ENCODE data around the gene UBE2R2.

UBE2R2 gene

GRCh38 chr9:33817327-33818166 lies 587 bp downstream of the UBE2R2 start:
- peak overlapping the region; percentile 89 for H3K4me3 ChIP-seq (ENCODE audit: low read length, poor library complexity, severe bottlenecking)
- H3K79me2 ChIP-seq (ENCODE audit: insufficient read depth, low read length): peaks cover 65% of the 10 kb centered on the region
- peaks cover 42% of the 10 kb centered on the region for H4K20me1 ChIP-seq (ENCODE audit: insufficient read depth, low read length, poor library complexity, severe bottlenecking)
- TF ChIP-seq, protein P1, sequence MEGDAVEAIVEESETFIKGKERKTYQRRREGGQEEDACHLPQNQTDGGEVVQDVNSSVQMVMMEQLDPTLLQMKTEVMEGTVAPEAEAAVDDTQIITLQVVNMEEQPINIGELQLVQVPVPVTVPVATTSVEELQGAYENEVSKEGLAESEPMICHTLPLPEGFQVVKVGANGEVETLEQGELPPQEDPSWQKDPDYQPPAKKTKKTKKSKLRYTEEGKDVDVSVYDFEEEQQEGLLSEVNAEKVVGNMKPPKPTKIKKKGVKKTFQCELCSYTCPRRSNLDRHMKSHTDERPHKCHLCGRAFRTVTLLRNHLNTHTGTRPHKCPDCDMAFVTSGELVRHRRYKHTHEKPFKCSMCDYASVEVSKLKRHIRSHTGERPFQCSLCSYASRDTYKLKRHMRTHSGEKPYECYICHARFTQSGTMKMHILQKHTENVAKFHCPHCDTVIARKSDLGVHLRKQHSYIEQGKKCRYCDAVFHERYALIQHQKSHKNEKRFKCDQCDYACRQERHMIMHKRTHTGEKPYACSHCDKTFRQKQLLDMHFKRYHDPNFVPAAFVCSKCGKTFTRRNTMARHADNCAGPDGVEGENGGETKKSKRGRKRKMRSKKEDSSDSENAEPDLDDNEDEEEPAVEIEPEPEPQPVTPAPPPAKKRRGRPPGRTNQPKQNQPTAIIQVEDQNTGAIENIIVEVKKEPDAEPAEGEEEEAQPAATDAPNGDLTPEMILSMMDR (conservative IDR thresholded peaks at IDR 0.05; ENCODE audit: low read length): peak; percentile 28; the same call in 1 of the 2 replicates
- TF ChIP-seq EZH2phosphoT487 (IDR thresholded peaks at IDR 0.05; ENCODE audit: borderline replicate concordance): no peak
- H2AFZ ChIP-seq (ENCODE audit: low read length): peak overlapping the region; percentile 72
- H3K4me1 ChIP-seq (ENCODE audit: insufficient read depth, low read length, poor library complexity, severe bottlenecking): peaks cover 43% of the 10 kb centered on the region
- no peaks in the 10 kb centered on the region; the same call in 1 of the 2 replicates for H3F3A ChIP-seq (ENCODE audit: low read depth)
- H3K4me2 ChIP-seq (ENCODE audit: low read depth, low read length, poor library complexity, severe bottlenecking): no peak overlapping the region
- H3K36me3 ChIP-seq (ENCODE audit: insufficient read depth, low read length): no peaks in the 10 kb centered on the region
- H3K9ac ChIP-seq (ENCODE audit: low read depth, low read length, poor library complexity, severe bottlenecking): peak overlapping the region; percentile 86
- no peaks in the 10 kb centered on the region for H3K9me3 ChIP-seq (ENCODE audit: insufficient read depth, low read depth, low read length)
- no peaks in the 10 kb centered on the region for H3K9me2 ChIP-seq (replicated peaks; ENCODE audit: low read depth, low read length)
- no peaks in the 10 kb centered on the region for H3K27me3 ChIP-seq (ENCODE audit: insufficient read depth, low read length, poor library complexity, severe bottlenecking)

GRCh38 chr9:33818167-33818846 lies 1.3 kb downstream of the UBE2R2 start:
- Histone ChIP-seq H3K4me2 (ENCODE audit: low read depth, low read length, poor library complexity, severe bottlenecking) (peak overlapping the region; percentile 92), H4K20me1 (ENCODE audit: insufficient read depth, low read length, poor library complexity, severe bottlenecking) (peaks cover 48% of the 10 kb centered on the region), H3K79me2 (ENCODE audit: insufficient read depth, low read length) (peaks cover 73% of the 10 kb centered on the region), H3K9ac (ENCODE audit: low read depth, low read length, poor library complexity, severe bottlenecking) (peak overlapping the region; percentile 86), H3K9me3 (ENCODE audit: insufficient read depth, low read depth, low read length) (no peaks in the 10 kb centered on the region), H3K36me3 (ENCODE audit: insufficient read depth, low read length) (no peaks in the 10 kb centered on the region), H3K9me2 (replicated peaks; ENCODE audit: low read depth, low read length) (no peaks in the 10 kb centered on the region), H2AFZ (ENCODE audit: low read length) (no peak overlapping the region), H3F3A (ENCODE audit: low read depth) (no peaks in the 10 kb centered on the region; the same call in 1 of the 2 replicates), H3K4me3 (ENCODE audit: low read length, poor library complexity, severe bottlenecking) (peak overlapping the region; percentile 89), H3K4me1 (ENCODE audit: insufficient read depth, low read length, poor library complexity, severe bottlenecking) (peaks cover 43% of the 10 kb centered on the region), H3K27me3 (ENCODE audit: insufficient read depth, low read length, poor library complexity, severe bottlenecking) (no peaks in the 10 kb centered on the region)
- TF ChIP-seq, protein P1 (conservative IDR thresholded peaks at IDR 0.05; ENCODE audit: low read length): no peak
- TF ChIP-seq EZH2phosphoT487 (IDR thresholded peaks at IDR 0.05; ENCODE audit: borderline replicate concordance): no peak

DNA sequence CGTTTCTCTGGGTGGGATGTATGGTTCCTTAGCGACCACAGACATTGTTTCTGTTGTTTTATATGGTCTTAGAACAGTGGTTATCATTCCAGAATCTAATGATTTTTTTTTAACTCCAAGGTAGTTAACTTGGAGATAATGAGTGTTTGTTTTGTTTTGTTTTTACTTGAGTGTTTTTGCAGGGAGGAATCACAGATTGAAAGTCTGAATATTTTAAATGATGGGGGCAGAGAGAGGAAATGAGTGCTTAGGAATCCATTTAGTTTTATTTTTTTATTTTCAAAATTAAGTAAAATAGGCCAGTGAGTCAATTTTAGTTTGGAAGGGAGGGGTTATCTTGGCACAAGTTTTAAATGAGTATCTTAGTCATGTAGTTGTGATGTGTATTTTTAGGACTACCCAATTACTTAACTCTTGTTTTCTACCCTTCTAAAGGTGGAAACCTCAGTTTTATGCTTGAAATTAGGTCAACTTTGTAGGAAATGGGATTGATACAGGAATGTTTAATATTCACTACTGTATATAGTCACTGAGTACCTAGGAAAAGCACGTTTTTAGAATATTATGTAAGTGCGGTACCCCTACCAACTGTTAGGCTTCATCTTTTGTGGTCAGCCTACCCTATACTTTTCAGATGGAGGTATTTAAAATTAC lies 2.0 kb downstream of the UBE2R2 start:
- H3K9ac ChIP-seq (ENCODE audit: low read depth, low read length, poor library complexity, severe bottlenecking): peak overlapping the region; percentile 86
- H3K9me3 ChIP-seq (ENCODE audit: insufficient read depth, low read depth, low read length): no peaks in the 10 kb centered on the region
- peaks cover 55% of the 10 kb centered on the region for H4K20me1 ChIP-seq (ENCODE audit: insufficient read depth, low read length, poor library complexity, severe bottlenecking)
- H2AFZ ChIP-seq (ENCODE audit: low read length): no peak overlapping the region
- H3K79me2 ChIP-seq (ENCODE audit: insufficient read depth, low read length): peaks cover 80% of the 10 kb centered on the region
- H3K4me2 ChIP-seq (ENCODE audit: low read depth, low read length, poor library complexity, severe bottlenecking): peak overlapping the region; percentile 92
- H3K36me3 ChIP-seq (ENCODE audit: insufficient read depth, low read length): peaks cover 4% of the 10 kb centered on the region; the same call in 1 of the 2 replicates
- TF ChIP-seq, protein P1 (conservative IDR thresholded peaks at IDR 0.05; ENCODE audit: low read length): no peak
- TF ChIP-seq EZH2phosphoT487 (IDR thresholded peaks at IDR 0.05; ENCODE audit: borderline replicate concordance): no peak
- H3K27me3 ChIP-seq (ENCODE audit: insufficient read depth, low read length, poor library complexity, severe bottlenecking): no peaks in the 10 kb centered on the region
- peak overlapping the region; percentile 89 for H3K4me3 ChIP-seq (ENCODE audit: low read length, poor library complexity, severe bottlenecking)
- H3K4me1 ChIP-seq (ENCODE audit: insufficient read depth, low read length, poor library complexity, severe bottlenecking): peaks cover 44% of the 10 kb centered on the region
- no peaks in the 10 kb centered on the region for H3K9me2 ChIP-seq (replicated peaks; ENCODE audit: low read depth, low read length)
- H3F3A ChIP-seq (ENCODE audit: low read depth): no peaks in the 10 kb centered on the region; the same call in 1 of the 2 replicates

All from Loucy (cell line).